Hepatocyte (in vitro differentiated cells): ENCODE measurements around the gene NUAK1.

Experiments
- EZH2 ChIP-seq: fragments of 200-600 bp; sonication (generic); IDR thresholded peaks from 2 replicates; pipeline ENCODE4 v1.6.1; 2016; ENCODE audit warnings: antibody characterized with exemption, mild to moderate bottlenecking, borderline replicate concordance
- EZH2phosphoT487 ChIP-seq: fragments of 200-600 bp; sonication (generic); IDR thresholded peaks from one replicate; pipeline ENCODE4 v1.6.1; 2018; ENCODE audit warnings: antibody characterized with exemption, mild to moderate bottlenecking, low read depth, moderate library complexity; ENCODE audit not compliant: unreplicated experiment, severe bottlenecking
- TF ChIP-seq, protein P1 (sequence below): fragments of 200-600 bp; sonication (generic); IDR thresholded peaks from 2 replicates; pipeline ENCODE4 v1.5.1; 2016; ENCODE audit warnings: antibody characterized with exemption, mild to moderate bottlenecking; ENCODE audit not compliant: poor library complexity

DNA sequence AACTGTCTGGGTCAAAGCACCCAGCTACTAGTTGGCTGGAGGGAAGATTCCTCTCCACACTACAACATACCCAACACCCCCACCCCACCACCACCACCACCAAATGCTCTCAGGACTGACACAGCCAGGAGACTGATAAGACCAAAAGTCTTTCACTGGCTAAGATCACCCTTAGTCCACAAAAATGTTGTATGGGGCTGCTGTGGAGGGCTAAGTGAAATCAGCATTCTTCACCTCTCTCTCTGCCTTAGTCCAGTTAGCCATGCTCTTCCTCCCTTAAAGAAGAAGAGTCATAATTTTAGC lies 106.2 kb downstream of the NUAK1 start:
- TF ChIP-seq, protein P1, sequence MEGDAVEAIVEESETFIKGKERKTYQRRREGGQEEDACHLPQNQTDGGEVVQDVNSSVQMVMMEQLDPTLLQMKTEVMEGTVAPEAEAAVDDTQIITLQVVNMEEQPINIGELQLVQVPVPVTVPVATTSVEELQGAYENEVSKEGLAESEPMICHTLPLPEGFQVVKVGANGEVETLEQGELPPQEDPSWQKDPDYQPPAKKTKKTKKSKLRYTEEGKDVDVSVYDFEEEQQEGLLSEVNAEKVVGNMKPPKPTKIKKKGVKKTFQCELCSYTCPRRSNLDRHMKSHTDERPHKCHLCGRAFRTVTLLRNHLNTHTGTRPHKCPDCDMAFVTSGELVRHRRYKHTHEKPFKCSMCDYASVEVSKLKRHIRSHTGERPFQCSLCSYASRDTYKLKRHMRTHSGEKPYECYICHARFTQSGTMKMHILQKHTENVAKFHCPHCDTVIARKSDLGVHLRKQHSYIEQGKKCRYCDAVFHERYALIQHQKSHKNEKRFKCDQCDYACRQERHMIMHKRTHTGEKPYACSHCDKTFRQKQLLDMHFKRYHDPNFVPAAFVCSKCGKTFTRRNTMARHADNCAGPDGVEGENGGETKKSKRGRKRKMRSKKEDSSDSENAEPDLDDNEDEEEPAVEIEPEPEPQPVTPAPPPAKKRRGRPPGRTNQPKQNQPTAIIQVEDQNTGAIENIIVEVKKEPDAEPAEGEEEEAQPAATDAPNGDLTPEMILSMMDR = no peak
- TF ChIP-seq EZH2 = no peak
- no peak for TF ChIP-seq EZH2phosphoT487
